SK-N-SH treated with all-trans-retinoic acid at 6 μM for 48 hours (cell line): ENCODE measurements around the gene PPP2R3B.
"Not testable (repeated sequence)": the region's sequence is repeated elsewhere in the genome, so short reads cannot be mapped to it uniquely, and the experiment has no call there.

Experiments used
- ATAC-seq: fragments of 200-7000 bp; cut with Tn5 transposase; 3 replicates; pipeline ENCODE4 v1.9.1; 2020; ENCODE audit warnings: mild to moderate bottlenecking, moderate library complexity
- ARNTL ChIP-seq: fragments of 450-650 bp; formaldehyde crosslinking; IDR thresholded peaks from 2 replicates; pipeline ENCODE4 v1.5.0; 2020; ENCODE audit warnings: low read depth, mild to moderate bottlenecking, moderate library complexity, borderline replicate concordance
- BACH2 ChIP-seq: fragments of 250-450 bp; sonication (Bioruptor Pico); IDR thresholded peaks from 2 replicates; pipeline ENCODE4 v1.9.0; 2021; ENCODE audit warnings: mild to moderate bottlenecking, borderline replicate concordance
- CSDC2 ChIP-seq: fragments of 250-450 bp; sonication (Bioruptor Pico); IDR thresholded peaks from 2 replicates; pipeline ENCODE4 v1.5.0; 2020; ENCODE audit warnings: mild to moderate bottlenecking, moderate library complexity
- CSRNP3 ChIP-seq: fragments of 250-450 bp; sonication (Bioruptor Pico); IDR thresholded peaks from 2 replicates; pipeline ENCODE4 v1.5.1; 2021; ENCODE audit warnings: mild to moderate bottlenecking, moderate library complexity
- ESRRG ChIP-seq: fragments of 250-450 bp; sonication (Bioruptor Pico); IDR thresholded peaks from 2 replicates; pipeline ENCODE4 v1.6.1; 2021; ENCODE audit warnings: mild to moderate bottlenecking
- ISL1 ChIP-seq: fragments of 250-450 bp; sonication (Bioruptor Pico); IDR thresholded peaks from 2 replicates; pipeline ENCODE4 v2.1.2; 2022; ENCODE audit warnings: mild to moderate bottlenecking, moderate library complexity
- OSR1 ChIP-seq: fragments of 250-450 bp; sonication (Bioruptor Pico); IDR thresholded peaks from 2 replicates; pipeline ENCODE4 v1.8.0; 2022; ENCODE audit warnings: moderate library complexity, mild to moderate bottlenecking, inconsistent platforms
- PPARA ChIP-seq: fragments of 250-450 bp; sonication (Bioruptor Pico); IDR thresholded peaks from 2 replicates; pipeline ENCODE4 v1.5.0; 2020; ENCODE audit warnings: mild to moderate bottlenecking, borderline replicate concordance
- RARB ChIP-seq: fragments of 250-450 bp; sonication (Bioruptor Pico); IDR thresholded peaks from 2 replicates; pipeline ENCODE4 v1.8.0; 2021; ENCODE audit warnings: mild to moderate bottlenecking, moderate library complexity
- SNAI2 ChIP-seq: fragments of 250-450 bp; sonication (Bioruptor Pico); IDR thresholded peaks from 2 replicates; pipeline ENCODE4 v1.5.0; 2020; ENCODE audit warnings: mild to moderate bottlenecking, moderate library complexity
- TOX ChIP-seq: fragments of 250-450 bp; sonication (Bioruptor Pico); IDR thresholded peaks from 2 replicates; pipeline ENCODE4 v1.8.0; 2021; ENCODE audit warnings: mild to moderate bottlenecking, moderate library complexity, borderline replicate concordance
- TSHZ2 ChIP-seq: fragments of 250-450 bp; sonication (Bioruptor Pico); IDR thresholded peaks from 2 replicates; pipeline ENCODE4 v1.5.0; 2020; ENCODE audit warnings: mild to moderate bottlenecking, moderate library complexity
- ZC3H10 ChIP-seq: fragments of 250-450 bp; sonication (Bioruptor Pico); IDR thresholded peaks from 2 replicates; pipeline ENCODE4 v1.5.1; 2021; ENCODE audit warnings: mild to moderate bottlenecking, moderate library complexity
- ZFP3 ChIP-seq: fragments of 250-450 bp; sonication (Bioruptor Pico); IDR thresholded peaks from 2 replicates; pipeline ENCODE4 v1.5.0; 2020; ENCODE audit warnings: mild to moderate bottlenecking, moderate library complexity
- ZFP30 ChIP-seq: fragments of 450-650 bp; formaldehyde crosslinking; IDR thresholded peaks from 2 replicates; pipeline ENCODE4 v1.5.0; 2022; ENCODE audit warnings: mild to moderate bottlenecking, moderate library complexity
- ZNF565 ChIP-seq: fragments of 450-650 bp; formaldehyde crosslinking; conservative IDR thresholded peaks from 2 replicates; pipeline ENCODE4 v1.5.0; 2020; ENCODE audit warnings: low read depth, mild to moderate bottlenecking, moderate library complexity
- ZNF70 ChIP-seq: fragments of 450-650 bp; formaldehyde crosslinking; IDR thresholded peaks from 2 replicates; pipeline ENCODE4 v1.5.0; 2020; ENCODE audit warnings: mild to moderate bottlenecking, moderate library complexity
- ZNF8 ChIP-seq: fragments of 450-650 bp; formaldehyde crosslinking; IDR thresholded peaks from 2 replicates; pipeline ENCODE4 v1.5.0; 2020; ENCODE audit warnings: mild to moderate bottlenecking, moderate library complexity
- TF ChIP-seq, protein P1 (sequence below): fragments of 250-450 bp; sonication (Bioruptor Pico); IDR thresholded peaks from 2 replicates; pipeline ENCODE4 v1.5.1; 2020; ENCODE audit warnings: low read depth, mild to moderate bottlenecking, moderate library complexity
- TF ChIP-seq, protein P2 (sequence below): fragments of 250-450 bp; sonication (Bioruptor Pico); IDR thresholded peaks from 2 replicates; pipeline ENCODE4 v1.8.0; 2021; ENCODE audit warnings: low read depth, mild to moderate bottlenecking, moderate library complexity, borderline replicate concordance
- TF ChIP-seq, protein P3 (sequence below): fragments of 250-450 bp; sonication (Bioruptor Pico); IDR thresholded peaks from 2 replicates; pipeline ENCODE4 v1.8.0; 2020; ENCODE audit warnings: mild to moderate bottlenecking, moderate library complexity, borderline replicate concordance

The PPP2R3B gene

DNA sequence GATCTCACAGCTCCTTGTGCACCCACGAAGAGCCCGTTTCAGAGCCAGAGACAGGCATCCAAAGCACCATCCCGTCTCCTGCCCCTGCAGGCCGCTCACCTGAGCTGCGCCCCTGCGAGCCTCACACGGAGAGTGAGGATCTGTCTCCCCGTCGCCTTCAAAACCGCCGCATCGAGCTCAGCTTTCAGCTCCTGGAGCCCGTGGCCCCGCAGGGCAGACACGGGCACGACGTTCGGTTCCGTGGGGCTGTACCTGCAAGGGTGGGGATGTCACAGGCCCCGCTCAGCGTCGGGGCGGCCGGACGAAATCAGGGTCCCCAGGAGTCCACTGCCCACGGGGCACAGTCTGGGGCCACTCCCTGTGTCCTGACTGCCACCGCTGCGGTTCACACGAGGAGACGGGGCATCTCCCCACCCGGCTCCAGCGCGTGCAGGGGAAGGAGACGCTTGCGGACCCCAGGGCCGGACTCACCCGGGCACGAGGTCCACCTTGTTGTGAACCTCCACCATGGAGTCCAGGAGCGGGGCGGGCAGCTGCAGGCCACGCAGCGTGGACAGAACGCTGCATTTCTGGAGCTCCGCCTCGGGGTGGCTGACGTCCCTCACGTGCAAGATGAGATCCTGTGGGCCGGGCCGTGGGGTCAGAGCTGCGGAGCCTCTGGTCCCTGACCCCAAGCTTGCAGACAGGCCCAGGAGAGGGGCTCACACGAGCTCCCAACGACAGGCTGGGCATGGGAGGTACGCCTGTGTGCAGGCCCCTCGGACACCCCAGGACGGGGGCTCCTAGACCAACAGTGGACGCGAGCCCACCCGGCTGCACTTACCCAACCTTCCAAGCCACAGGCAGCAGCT is 79.2 kb downstream of the PPP2R3B start:
- no peak for TF ChIP-seq ZFP3
- TF ChIP-seq CSDC2 (CRISPR knock-in tag), result no peak
- no peak for TF ChIP-seq ZFP30
- TF ChIP-seq ZNF565 (CRISPR knock-in tag), result no peak
- no peak for TF ChIP-seq ZNF70
- no peak for TF ChIP-seq SNAI2 (CRISPR knock-in tag)
- no peak for TF ChIP-seq TSHZ2
- TF ChIP-seq ZNF8 (CRISPR knock-in tag), result no peak
- TF ChIP-seq OSR1, result no peak
- TF ChIP-seq ISL1, result no peak
- no peak for TF ChIP-seq ESRRG (CRISPR knock-in tag)
- TF ChIP-seq, protein P1, sequence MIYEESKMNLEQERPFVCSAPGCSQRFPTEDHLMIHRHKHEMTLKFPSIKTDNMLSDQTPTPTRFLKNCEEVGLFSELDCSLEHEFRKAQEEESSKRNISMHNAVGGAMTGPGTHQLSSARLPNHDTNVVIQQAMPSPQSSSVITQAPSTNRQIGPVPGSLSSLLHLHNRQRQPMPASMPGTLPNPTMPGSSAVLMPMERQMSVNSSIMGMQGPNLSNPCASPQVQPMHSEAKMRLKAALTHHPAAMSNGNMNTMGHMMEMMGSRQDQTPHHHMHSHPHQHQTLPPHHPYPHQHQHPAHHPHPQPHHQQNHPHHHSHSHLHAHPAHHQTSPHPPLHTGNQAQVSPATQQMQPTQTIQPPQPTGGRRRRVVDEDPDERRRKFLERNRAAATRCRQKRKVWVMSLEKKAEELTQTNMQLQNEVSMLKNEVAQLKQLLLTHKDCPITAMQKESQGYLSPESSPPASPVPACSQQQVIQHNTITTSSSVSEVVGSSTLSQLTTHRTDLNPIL, result no peak
- TF ChIP-seq, protein P2, sequence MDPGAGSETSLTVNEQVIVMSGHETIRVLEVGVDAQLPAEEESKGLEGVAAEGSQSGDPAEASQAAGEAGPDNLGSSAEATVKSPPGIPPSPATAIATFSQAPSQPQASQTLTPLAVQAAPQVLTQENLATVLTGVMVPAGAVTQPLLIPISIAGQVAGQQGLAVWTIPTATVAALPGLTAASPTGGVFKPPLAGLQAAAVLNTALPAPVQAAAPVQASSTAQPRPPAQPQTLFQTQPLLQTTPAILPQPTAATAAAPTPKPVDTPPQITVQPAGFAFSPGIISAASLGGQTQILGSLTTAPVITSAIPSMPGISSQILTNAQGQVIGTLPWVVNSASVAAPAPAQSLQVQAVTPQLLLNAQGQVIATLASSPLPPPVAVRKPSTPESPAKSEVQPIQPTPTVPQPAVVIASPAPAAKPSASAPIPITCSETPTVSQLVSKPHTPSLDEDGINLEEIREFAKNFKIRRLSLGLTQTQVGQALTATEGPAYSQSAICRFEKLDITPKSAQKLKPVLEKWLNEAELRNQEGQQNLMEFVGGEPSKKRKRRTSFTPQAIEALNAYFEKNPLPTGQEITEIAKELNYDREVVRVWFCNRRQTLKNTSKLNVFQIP, result no peak
- TF ChIP-seq BACH2 (CRISPR knock-in tag), result no peak
- TF ChIP-seq ZC3H10 (CRISPR knock-in tag), result no peak
- TF ChIP-seq ARNTL, result no peak
- TF ChIP-seq CSRNP3, result no peak
- TF ChIP-seq, all 23 proteins: peak for 0

GRCh38 chrX:306614-307251 is 80.0 kb downstream of the PPP2R3B start:
- not testable (repeated sequence) for ATAC-seq

More for the DNA sequence above, 79.2 kb downstream of the PPP2R3B start:
- no peak for ATAC-seq

- not testable (repeated sequence) for ATAC-seq
Measured at GRCh38 chrX:305781-306613, 80.7 kb downstream of the PPP2R3B start.

GRCh38 chrX:302975-303374 is 83.7 kb downstream of the PPP2R3B start:
- no peak for ATAC-seq
- TF ChIP-seq RARB (CRISPR knock-in tag) (no peak), TOX (no peak), ZFP30 (no peak)

DNA sequence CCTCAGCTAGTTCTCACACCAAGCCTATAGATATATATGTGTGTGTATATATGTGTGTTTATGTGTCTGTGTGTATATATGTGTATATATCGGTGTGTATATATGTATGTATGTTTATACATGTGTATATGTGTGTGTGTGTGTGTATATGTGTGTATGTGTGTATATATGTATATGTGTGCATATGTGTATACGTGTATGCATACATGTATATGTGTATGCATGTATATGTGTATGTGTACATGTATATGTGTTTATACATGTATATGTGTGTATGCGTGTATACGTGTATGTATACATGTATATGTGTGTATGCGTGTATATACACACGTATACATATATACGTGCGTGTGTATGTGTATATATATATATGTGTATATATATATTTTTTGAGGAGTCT is 86.4 kb downstream of the PPP2R3B start:
- no peak for ATAC-seq
- TF ChIP-seq CSDC2 (CRISPR knock-in tag) (no peak), ZFP30 (no peak), TOX (no peak), RARB (CRISPR knock-in tag) (no peak), ZNF8 (CRISPR knock-in tag) (no peak), PPARA (CRISPR knock-in tag) (no peak), ZFP3 (no peak)
- TF ChIP-seq, protein P3, sequence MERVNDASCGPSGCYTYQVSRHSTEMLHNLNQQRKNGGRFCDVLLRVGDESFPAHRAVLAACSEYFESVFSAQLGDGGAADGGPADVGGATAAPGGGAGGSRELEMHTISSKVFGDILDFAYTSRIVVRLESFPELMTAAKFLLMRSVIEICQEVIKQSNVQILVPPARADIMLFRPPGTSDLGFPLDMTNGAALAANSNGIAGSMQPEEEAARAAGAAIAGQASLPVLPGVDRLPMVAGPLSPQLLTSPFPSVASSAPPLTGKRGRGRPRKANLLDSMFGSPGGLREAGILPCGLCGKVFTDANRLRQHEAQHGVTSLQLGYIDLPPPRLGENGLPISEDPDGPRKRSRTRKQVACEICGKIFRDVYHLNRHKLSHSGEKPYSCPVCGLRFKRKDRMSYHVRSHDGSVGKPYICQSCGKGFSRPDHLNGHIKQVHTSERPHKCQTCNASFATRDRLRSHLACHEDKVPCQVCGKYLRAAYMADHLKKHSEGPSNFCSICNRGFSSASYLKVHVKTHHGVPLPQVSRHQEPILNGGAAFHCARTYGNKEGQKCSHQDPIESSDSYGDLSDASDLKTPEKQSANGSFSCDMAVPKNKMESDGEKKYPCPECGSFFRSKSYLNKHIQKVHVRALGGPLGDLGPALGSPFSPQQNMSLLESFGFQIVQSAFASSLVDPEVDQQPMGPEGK, result no peak
- TF ChIP-seq, protein P1, result no peak
- TF ChIP-seq, protein P2, result no peak
